Osteocyte (in vitro differentiated cells): Measurements from ENCODE around the gene PPA1. TPM values are rescaled to one million over a fixed set of nuclear protein-coding genes. Genes with fewer than 3 reads are reported as not detected.
A peak's percentile ranks its signal among the peaks of the same experiment; 100 is the strongest.

Source experiments
- DNase-seq: peaks from one replicate; pipeline ENCODE4 v3.0.0; 2021; ENCODE audit warnings: mixed read lengths; ENCODE audit not compliant: unreplicated experiment; ENCODE audit errors: extremely low spot score
- H3K27ac Mint-ChIP-seq: one replicate; pipeline ENCODE4 v1.8.0; 2021; ENCODE audit warnings: mild to moderate bottlenecking, mixed read lengths; ENCODE audit not compliant: unreplicated experiment
- H3K27me3 Mint-ChIP-seq: one replicate; pipeline ENCODE4 v1.8.0; 2021; ENCODE audit warnings: mixed read lengths; ENCODE audit not compliant: unreplicated experiment
- H3K36me3 Mint-ChIP-seq: one replicate; pipeline ENCODE4 v1.8.0; 2021; ENCODE audit warnings: mixed read lengths; ENCODE audit not compliant: unreplicated experiment
- H3K4me1 Mint-ChIP-seq: one replicate; pipeline ENCODE4 v1.8.0; 2021; ENCODE audit warnings: mixed read lengths; ENCODE audit not compliant: unreplicated experiment
- H3K4me3 Mint-ChIP-seq: one replicate; pipeline ENCODE4 v1.8.0; 2021; ENCODE audit warnings: mild to moderate bottlenecking, moderate library complexity, mixed read lengths; ENCODE audit not compliant: unreplicated experiment
- H3K9me3 Mint-ChIP-seq: one replicate; pipeline ENCODE4 v1.8.0; 2021; ENCODE audit warnings: mixed read lengths; ENCODE audit not compliant: unreplicated experiment
- CTCF ChIP-seq: fragments of 200-600 bp; sonication (generic); IDR thresholded peaks from 2 replicates; pipeline ENCODE4 v1.5.0; 2021; ENCODE audit warnings: antibody characterized with exemption, mild to moderate bottlenecking, moderate library complexity
- total RNA-seq: library from RNA; stranded (reverse); gene quantifications from 2 replicates; pipeline ENCODE4 v1.2.1, GENCODE V29; 2021

Gene PPA1
- total RNA-seq, 1 donor from 2014 or later, result 59.8 TPM

- Mint-ChIP-seq H3K27ac (no peak overlapping the region), H3K36me3 (peaks cover 49% of the 10 kb centered on the region), H3K4me3 (no peak overlapping the region), H3K27me3 (no peaks in the 10 kb centered on the region), H3K9me3 (no peaks in the 10 kb centered on the region), H3K4me1 (peaks cover 2% of the 10 kb centered on the region)
- no peak for TF ChIP-seq CTCF
- no peak for DNase-seq
These were observed 32.1 kb downstream of the PPA1 start for GRCh38 chr10:70201105-70201504.

GRCh38 chr10:70198696-70199466, 34.3 kb downstream of the PPA1 start:
- Mint-ChIP-seq H3K27me3 (no peaks in the 10 kb centered on the region), H3K36me3 (peaks cover 41% of the 10 kb centered on the region), H3K4me1 (peaks cover 14% of the 10 kb centered on the region), H3K9me3 (no peaks in the 10 kb centered on the region), H3K4me3 (no peak overlapping the region), H3K27ac (no peak overlapping the region)
- DNase-seq, result no peak
- TF ChIP-seq CTCF, result no peak

- TF ChIP-seq CTCF, result no peak
- Mint-ChIP-seq H3K27ac (no peak overlapping the region), H3K4me1 (peaks cover 17% of the 10 kb centered on the region), H3K36me3 (peaks cover 36% of the 10 kb centered on the region), H3K27me3 (no peaks in the 10 kb centered on the region), H3K9me3 (no peaks in the 10 kb centered on the region), H3K4me3 (no peak overlapping the region)
- no peak for DNase-seq
These were observed 35.8 kb downstream of the PPA1 start for GRCh38 chr10:70197235-70197945.

GRCh38 chr10:70193391-70193844, 39.8 kb downstream of the PPA1 start:
- Mint-ChIP-seq H3K9me3 (no peaks in the 10 kb centered on the region), H3K4me1 (peaks cover 32% of the 10 kb centered on the region), H3K4me3 (no peak overlapping the region), H3K27me3 (no peaks in the 10 kb centered on the region), H3K36me3 (peaks cover 9% of the 10 kb centered on the region), H3K27ac (no peak overlapping the region)
- no peak for TF ChIP-seq CTCF
- DNase-seq, result no peak

GRCh38 chr10:70192326-70192968, 40.8 kb downstream of the PPA1 start:
- DNase-seq, result no peak
- H3K36me3 Mint-ChIP-seq, result peaks cover 1% of the 10 kb centered on the region
- H3K27ac Mint-ChIP-seq, result peak overlapping the region; percentile 34
- peaks cover 32% of the 10 kb centered on the region for H3K4me1 Mint-ChIP-seq
- no peaks in the 10 kb centered on the region for H3K27me3 Mint-ChIP-seq
- H3K9me3 Mint-ChIP-seq, result no peaks in the 10 kb centered on the region
- no peak overlapping the region for H3K4me3 Mint-ChIP-seq
- no peak for TF ChIP-seq CTCF
